Measurements from ENCODE around the gene CLDND2.

The CLDND2 gene

DNA sequence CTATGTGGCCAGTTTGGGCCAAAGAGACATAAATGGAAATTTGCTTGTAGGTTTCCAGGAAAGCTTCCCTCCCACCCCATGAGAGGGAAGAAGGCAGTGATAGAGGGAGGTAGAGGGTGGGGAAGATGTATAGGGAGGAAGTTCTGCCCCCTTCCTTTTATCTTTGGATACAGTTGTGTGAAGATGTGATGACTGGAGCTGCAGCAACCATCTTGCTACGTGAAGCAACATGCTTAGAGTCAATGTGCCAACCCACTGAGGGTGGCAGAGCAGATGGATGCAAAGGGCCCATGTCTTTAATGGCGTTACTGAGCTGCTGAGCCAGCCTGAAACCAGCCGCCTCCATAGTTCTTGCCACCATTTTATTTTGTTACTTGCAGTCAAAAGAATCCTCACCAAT, 37.6 kb downstream of the CLDND2 start:
- H3K4me3 ChIP-seq (ENCODE audit: low read length in 2 of 2): no peak overlapping the region
- H3K4me2 ChIP-seq (ENCODE audit: insufficient read depth, low read length, poor library complexity, severe bottlenecking): no peak overlapping the region
- no peak overlapping the region for H3K27ac ChIP-seq (replicated peaks; ENCODE audit: low read length)
- H4K91ac ChIP-seq (ENCODE audit: low read depth, low read length, poor library complexity): no peak overlapping the region
- no peak for DNase-seq (ENCODE audit: low spot score)
- WGBS, 2 donors (ENCODE audit: extremely low coverage in 2 of 2, insufficient read length in 2 of 2, insufficient replicate concordance in 1 of 2): no CpG with 5 or more reads among the region's 3 CpGs
- no peak overlapping the region for H2BK15ac ChIP-seq (ENCODE audit: low read length)
- H2BK120ac ChIP-seq (ENCODE audit: low read depth, low read length): no peak overlapping the region
- H4K8ac ChIP-seq (ENCODE audit: low read depth, low read length): no peak overlapping the region
- H3K9ac ChIP-seq (ENCODE audit: low read depth, low read length, poor library complexity): no peak overlapping the region
- no peaks in the 10 kb centered on the region for H3K36me3 ChIP-seq (replicated peaks in 1 of 2; ENCODE audit: control insufficient read depth in 2 of 2, insufficient read depth in 2 of 2, low read length in 2 of 2)
- no peaks in the 10 kb centered on the region for H3K79me1 ChIP-seq (ENCODE audit: low read depth, low read length)
- H3K23ac ChIP-seq (ENCODE audit: low read depth, low read length, poor library complexity): no peak overlapping the region
- no peak overlapping the region for H3K18ac ChIP-seq (ENCODE audit: low read length)
- no peak overlapping the region for H2BK5ac ChIP-seq (ENCODE audit: low read length)
- no peak overlapping the region for H3K14ac ChIP-seq (ENCODE audit: low read length)
- H2AFZ ChIP-seq (ENCODE audit: low read length): no peak overlapping the region
- peaks cover 0 to 3% of the 10 kb centered on the region in 2 donors for H3K4me1 ChIP-seq (ENCODE audit: control insufficient read depth in 2 of 2, insufficient read depth in 1 of 2, low read depth in 1 of 2, low read length in 2 of 2)
- H2AK5ac ChIP-seq (ENCODE audit: low read depth, low read length): no peak overlapping the region
- peaks cover 0 to 4% of the 10 kb centered on the region in 2 donors for H3K9me3 ChIP-seq (replicated peaks in 1 of 2; ENCODE audit: control insufficient read depth in 2 of 2, insufficient read depth in 1 of 2, low read depth in 1 of 2, low read length in 2 of 2)
- H3K4ac ChIP-seq (ENCODE audit: low read length): no peak overlapping the region
- H3K27me3 ChIP-seq (ENCODE audit: control insufficient read depth in 3 of 3, insufficient read depth in 3 of 3, low read depth in 1 of 3, low read length in 3 of 3): peaks cover 0 to 8% (median 3%) of the 10 kb centered on the region in 3 experiments
- no peak overlapping the region for H2BK12ac ChIP-seq (ENCODE audit: low read length)

GRCh38 chr19:51330366-51330765, 38.4 kb downstream of the CLDND2 start:
- H2BK5ac ChIP-seq (ENCODE audit: low read length): no peak overlapping the region
- peaks cover 0 to 4% of the 10 kb centered on the region in 2 donors for H3K9me3 ChIP-seq (replicated peaks in 1 of 2; ENCODE audit: control insufficient read depth in 2 of 2, insufficient read depth in 1 of 2, low read depth in 1 of 2, low read length in 2 of 2)
- no peak overlapping the region for H2AK5ac ChIP-seq (ENCODE audit: low read depth, low read length)
- H3K4me3 ChIP-seq (ENCODE audit: low read length in 2 of 2): no peak overlapping the region
- H3K14ac ChIP-seq (ENCODE audit: low read length): no peak overlapping the region
- no peak overlapping the region for H2AFZ ChIP-seq (ENCODE audit: low read length)
- H3K27me3 ChIP-seq (ENCODE audit: control insufficient read depth in 3 of 3, insufficient read depth in 3 of 3, low read depth in 1 of 3, low read length in 3 of 3): peaks cover 0 to 15% (median 3%) of the 10 kb centered on the region in 3 experiments
- no peak overlapping the region for H4K91ac ChIP-seq (ENCODE audit: low read depth, low read length, poor library complexity)
- no peak for DNase-seq (ENCODE audit: low spot score)
- H3K36me3 ChIP-seq (replicated peaks in 1 of 2; ENCODE audit: control insufficient read depth in 2 of 2, insufficient read depth in 2 of 2, low read length in 2 of 2): no peaks in the 10 kb centered on the region
- H3K23ac ChIP-seq (ENCODE audit: low read depth, low read length, poor library complexity): no peak overlapping the region
- no peak overlapping the region for H3K18ac ChIP-seq (ENCODE audit: low read length)
- no peak overlapping the region for H2BK12ac ChIP-seq (ENCODE audit: low read length)
- no peak overlapping the region for H3K4ac ChIP-seq (ENCODE audit: low read length)
- H2BK120ac ChIP-seq (ENCODE audit: low read depth, low read length): no peak overlapping the region
- H4K8ac ChIP-seq (ENCODE audit: low read depth, low read length): no peak overlapping the region
- peaks cover 0 to 3% of the 10 kb centered on the region in 2 donors for H3K4me1 ChIP-seq (ENCODE audit: control insufficient read depth in 2 of 2, insufficient read depth in 1 of 2, low read depth in 1 of 2, low read length in 2 of 2)
- H3K9ac ChIP-seq (ENCODE audit: low read depth, low read length, poor library complexity): no peak overlapping the region
- no peaks in the 10 kb centered on the region for H3K79me1 ChIP-seq (ENCODE audit: low read depth, low read length)
- no peak overlapping the region for H3K4me2 ChIP-seq (ENCODE audit: insufficient read depth, low read length, poor library complexity, severe bottlenecking)
- H3K27ac ChIP-seq (replicated peaks; ENCODE audit: low read length): no peak overlapping the region
- WGBS, 2 donors (ENCODE audit: extremely low coverage in 2 of 2, insufficient read length in 2 of 2, insufficient replicate concordance in 1 of 2): no CpG with 5 or more reads among the region's 4 CpGs
- H2BK15ac ChIP-seq (ENCODE audit: low read length): no peak overlapping the region

DNA sequence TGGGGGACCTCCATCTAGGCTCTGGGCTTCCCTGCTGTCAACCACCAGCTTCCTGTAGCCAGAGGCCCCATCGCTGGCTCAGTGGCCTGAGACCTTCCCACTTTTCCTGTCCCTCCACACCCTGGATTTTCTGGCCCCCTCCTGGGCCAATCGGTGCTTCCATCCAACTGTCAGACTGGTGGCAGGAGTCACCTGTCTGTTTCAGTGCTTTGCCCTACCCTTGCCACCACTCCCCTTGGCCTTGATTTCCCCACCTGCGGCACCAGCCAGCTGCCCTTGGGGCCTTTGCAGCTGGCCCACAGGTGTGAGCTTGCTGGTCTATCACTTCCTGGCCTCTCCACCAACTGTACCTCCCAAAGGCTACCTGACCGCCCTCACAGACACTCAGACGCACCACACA, 39.4 kb downstream of the CLDND2 start:
- H3K79me1 ChIP-seq (ENCODE audit: low read depth, low read length): no peaks in the 10 kb centered on the region
- peak overlapping the region; percentile 9 for H4K8ac ChIP-seq (ENCODE audit: low read depth, low read length)
- no peak overlapping the region for H2BK12ac ChIP-seq (ENCODE audit: low read length)
- peaks cover 0 to 3% of the 10 kb centered on the region in 2 donors for H3K4me1 ChIP-seq (ENCODE audit: control insufficient read depth in 2 of 2, insufficient read depth in 1 of 2, low read depth in 1 of 2, low read length in 2 of 2)
- no peak overlapping the region for H3K4me3 ChIP-seq (ENCODE audit: low read length in 2 of 2)
- DNase-seq (ENCODE audit: low spot score): no peak
- H2BK5ac ChIP-seq (ENCODE audit: low read length): no peak overlapping the region
- H3K14ac ChIP-seq (ENCODE audit: low read length): no peak overlapping the region
- no peak overlapping the region for H2BK120ac ChIP-seq (ENCODE audit: low read depth, low read length)
- H3K36me3 ChIP-seq (replicated peaks in 1 of 2; ENCODE audit: control insufficient read depth in 2 of 2, insufficient read depth in 2 of 2, low read length in 2 of 2): no peaks in the 10 kb centered on the region
- H2AFZ ChIP-seq (ENCODE audit: low read length): no peak overlapping the region
- H3K4ac ChIP-seq (ENCODE audit: low read length): no peak overlapping the region
- H3K23ac ChIP-seq (ENCODE audit: low read depth, low read length, poor library complexity): no peak overlapping the region
- no peak overlapping the region for H2BK15ac ChIP-seq (ENCODE audit: low read length)
- no peak overlapping the region for H3K9ac ChIP-seq (ENCODE audit: low read depth, low read length, poor library complexity)
- no peak overlapping the region for H2AK5ac ChIP-seq (ENCODE audit: low read depth, low read length)
- WGBS, 2 donors (ENCODE audit: extremely low coverage in 2 of 2, insufficient read length in 2 of 2, insufficient replicate concordance in 1 of 2): no CpG with 5 or more reads among the region's 5 CpGs
- no peak overlapping the region for H3K18ac ChIP-seq (ENCODE audit: low read length)
- H4K91ac ChIP-seq (ENCODE audit: low read depth, low read length, poor library complexity): no peak overlapping the region
- peaks cover 0 to 4% of the 10 kb centered on the region in 2 donors for H3K9me3 ChIP-seq (replicated peaks in 1 of 2; ENCODE audit: control insufficient read depth in 2 of 2, insufficient read depth in 1 of 2, low read depth in 1 of 2, low read length in 2 of 2)
- H3K27me3 ChIP-seq (ENCODE audit: control insufficient read depth in 3 of 3, insufficient read depth in 3 of 3, low read depth in 1 of 3, low read length in 3 of 3): peaks cover 0 to 15% (median 3%) of the 10 kb centered on the region in 3 experiments
- no peak overlapping the region for H3K27ac ChIP-seq (replicated peaks; ENCODE audit: low read length)
- H3K4me2 ChIP-seq (ENCODE audit: insufficient read depth, low read length, poor library complexity, severe bottlenecking): no peak overlapping the region

- Histone ChIP-seq H2AK5ac (ENCODE audit: low read depth, low read length) (peak overlapping the region; percentile 73), H3K79me1 (ENCODE audit: low read depth, low read length) (no peaks in the 10 kb centered on the region), H3K23ac (ENCODE audit: low read depth, low read length, poor library complexity) (peak overlapping the region; percentile 57), H3K27me3 (ENCODE audit: control insufficient read depth in 3 of 3, insufficient read depth in 3 of 3, low read depth in 1 of 3, low read length in 3 of 3) (peaks cover 0 to 15% (median 3%) of the 10 kb centered on the region in 3 experiments), H3K4me2 (ENCODE audit: insufficient read depth, low read length, poor library complexity, severe bottlenecking) (peak overlapping the region; percentile 72), H3K9ac (ENCODE audit: low read depth, low read length, poor library complexity) (peak overlapping the region; percentile 78), H3K14ac (ENCODE audit: low read length) (peak overlapping the region; percentile 27), H3K27ac (replicated peaks; ENCODE audit: low read length) (no peak overlapping the region), H2BK15ac (ENCODE audit: low read length) (no peak overlapping the region), H4K91ac (ENCODE audit: low read depth, low read length, poor library complexity) (no peak overlapping the region), H3K18ac (ENCODE audit: low read length) (peak overlapping the region; percentile 95), H3K4me1 (ENCODE audit: control insufficient read depth in 2 of 2, insufficient read depth in 1 of 2, low read depth in 1 of 2, low read length in 2 of 2) (peaks cover 0 to 3% of the 10 kb centered on the region in 2 donors), H2AFZ (ENCODE audit: low read length) (peak overlapping the region; percentile 91), H3K4me3 (ENCODE audit: low read length in 2 of 2) (peak overlapping the region; percentile 24 to 69), H2BK5ac (ENCODE audit: low read length) (no peak overlapping the region), H3K9me3 (replicated peaks in 1 of 2; ENCODE audit: control insufficient read depth in 2 of 2, insufficient read depth in 1 of 2, low read depth in 1 of 2, low read length in 2 of 2) (no peaks in the 10 kb centered on the region), H2BK12ac (ENCODE audit: low read length) (no peak overlapping the region), H2BK120ac (ENCODE audit: low read depth, low read length) (no peak overlapping the region), H3K36me3 (replicated peaks in 1 of 2; ENCODE audit: control insufficient read depth in 2 of 2, insufficient read depth in 2 of 2, low read length in 2 of 2) (no peaks in the 10 kb centered on the region), H3K4ac (ENCODE audit: low read length) (no peak overlapping the region), H4K8ac (ENCODE audit: low read depth, low read length) (no peak overlapping the region)
- no CpG with 5 or more reads among the region's 75 CpGs for WGBS, 2 donors (ENCODE audit: extremely low coverage in 2 of 2, insufficient read length in 2 of 2, insufficient replicate concordance in 1 of 2)
- peak; percentile 48 for DNase-seq (ENCODE audit: low spot score)
Observed at GRCh38 chr19:51327066-51328001, 41.5 kb downstream of the CLDND2 start.

All from neuronal stem cell (in vitro differentiated cells).